Glomerular visceral epithelial cell (primary cell): Measurements from ENCODE around the gene KCNH6.

Experiments used
- DNase-seq: peaks from one replicate; pipeline ENCODE4 v3.0.0-alpha.2; 2016; ENCODE audit errors: extremely low spot score

KCNH6 gene, protein sequence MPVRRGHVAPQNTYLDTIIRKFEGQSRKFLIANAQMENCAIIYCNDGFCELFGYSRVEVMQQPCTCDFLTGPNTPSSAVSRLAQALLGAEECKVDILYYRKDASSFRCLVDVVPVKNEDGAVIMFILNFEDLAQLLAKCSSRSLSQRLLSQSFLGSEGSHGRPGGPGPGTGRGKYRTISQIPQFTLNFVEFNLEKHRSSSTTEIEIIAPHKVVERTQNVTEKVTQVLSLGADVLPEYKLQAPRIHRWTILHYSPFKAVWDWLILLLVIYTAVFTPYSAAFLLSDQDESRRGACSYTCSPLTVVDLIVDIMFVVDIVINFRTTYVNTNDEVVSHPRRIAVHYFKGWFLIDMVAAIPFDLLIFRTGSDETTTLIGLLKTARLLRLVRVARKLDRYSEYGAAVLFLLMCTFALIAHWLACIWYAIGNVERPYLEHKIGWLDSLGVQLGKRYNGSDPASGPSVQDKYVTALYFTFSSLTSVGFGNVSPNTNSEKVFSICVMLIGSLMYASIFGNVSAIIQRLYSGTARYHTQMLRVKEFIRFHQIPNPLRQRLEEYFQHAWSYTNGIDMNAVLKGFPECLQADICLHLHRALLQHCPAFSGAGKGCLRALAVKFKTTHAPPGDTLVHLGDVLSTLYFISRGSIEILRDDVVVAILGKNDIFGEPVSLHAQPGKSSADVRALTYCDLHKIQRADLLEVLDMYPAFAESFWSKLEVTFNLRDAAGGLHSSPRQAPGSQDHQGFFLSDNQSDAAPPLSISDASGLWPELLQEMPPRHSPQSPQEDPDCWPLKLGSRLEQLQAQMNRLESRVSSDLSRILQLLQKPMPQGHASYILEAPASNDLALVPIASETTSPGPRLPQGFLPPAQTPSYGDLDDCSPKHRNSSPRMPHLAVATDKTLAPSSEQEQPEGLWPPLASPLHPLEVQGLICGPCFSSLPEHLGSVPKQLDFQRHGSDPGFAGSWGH

GRCh38 chr17:63523253-63523855, at the start of gene KCNH6:
Gene KCNH6 (plus strand): TSS chr17:63523358. CDS start chr17:63523414, 56 bp downstream.
- DNase-seq, result no peak

DNA sequence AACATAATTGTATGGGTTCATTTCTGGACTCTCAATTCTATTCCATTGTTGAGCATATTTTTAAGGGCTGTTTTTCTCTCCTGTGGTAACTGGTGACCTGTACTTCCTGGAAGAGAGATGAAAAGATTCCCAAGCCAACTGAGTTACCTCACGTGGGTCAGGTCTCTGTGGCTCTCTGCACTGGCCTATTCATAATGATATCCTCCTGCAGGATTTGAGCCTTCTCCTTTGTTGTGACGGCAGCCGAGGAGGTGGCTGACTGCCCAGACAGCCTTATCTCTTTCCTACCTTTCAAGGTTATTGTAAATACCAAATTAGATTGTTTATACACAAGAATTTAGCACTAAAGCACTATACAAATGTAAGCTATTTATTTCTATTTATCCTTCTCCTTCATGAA, 49.0 kb upstream of the KCNH6 start:
- DNase-seq, result no peak

GRCh38 chr17:63474586-63475460, 48.3 kb upstream of the KCNH6 start:
- no peak for DNase-seq

DNA sequence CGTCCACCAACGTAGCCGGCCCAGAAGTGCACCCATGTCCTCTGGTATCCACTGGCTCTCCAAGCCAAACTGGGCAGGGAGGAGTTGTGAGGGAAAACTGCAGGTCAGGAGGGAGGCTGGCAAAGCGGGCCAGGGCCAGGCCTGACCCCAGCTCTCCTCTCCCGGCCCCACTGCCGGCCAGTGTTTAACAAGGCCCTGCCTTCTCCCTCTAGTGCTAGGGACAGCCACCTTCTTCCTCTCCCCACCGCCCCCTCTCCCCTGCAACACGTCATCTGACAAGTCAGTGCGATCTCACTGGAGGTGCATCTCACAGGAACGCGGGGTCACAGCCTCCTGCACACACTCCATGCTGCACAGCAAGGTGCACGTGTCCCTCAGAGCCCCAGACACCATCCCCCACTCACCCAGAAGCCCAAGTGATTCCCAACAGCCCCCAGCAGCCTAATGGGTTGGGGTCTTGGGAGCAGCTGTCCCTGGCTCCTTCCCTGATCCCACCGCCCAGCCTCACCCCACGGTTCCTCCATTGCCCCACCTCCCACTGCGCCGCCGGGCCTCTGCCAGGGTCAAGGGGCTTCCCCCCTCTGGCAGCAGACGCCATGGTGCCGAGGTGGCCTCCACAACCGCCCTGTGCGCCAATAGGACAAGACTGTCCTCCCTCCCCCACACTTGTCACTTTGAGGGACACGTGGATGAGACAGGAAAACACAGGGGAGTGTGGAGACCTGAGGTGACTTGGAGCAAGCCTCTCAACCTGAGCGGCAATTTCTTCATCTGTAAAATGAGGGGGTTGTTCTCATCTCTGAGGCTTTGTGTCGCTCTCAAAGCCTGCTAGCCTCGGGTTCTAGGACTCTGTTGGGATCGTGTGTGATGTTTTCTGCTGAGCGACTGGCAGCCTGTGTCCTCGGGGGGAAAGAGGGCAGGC, 47.4 kb upstream of the KCNH6 start:
- no peak for DNase-seq

DNA sequence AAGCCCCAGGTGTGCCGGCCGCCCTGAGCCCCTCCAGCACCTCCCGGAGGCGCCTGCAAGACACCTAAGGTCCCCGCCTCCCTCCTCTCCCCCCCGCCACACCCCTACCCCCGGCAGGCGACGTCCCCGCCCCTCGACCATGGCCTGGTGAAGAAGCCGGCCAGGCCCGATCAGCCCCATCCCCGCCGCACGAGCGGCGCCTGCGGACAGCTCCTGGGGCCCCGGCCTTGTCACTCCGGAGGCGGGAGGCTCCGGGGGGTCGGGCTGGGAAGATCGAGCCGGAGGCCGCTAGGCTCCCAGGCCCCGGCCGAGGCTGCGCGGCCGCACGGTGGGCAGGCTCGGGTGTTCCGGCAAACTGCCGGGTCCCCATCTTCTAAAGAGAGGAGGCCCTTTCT, 46.7 kb upstream of the KCNH6 start:
- DNase-seq, result peak; percentile 16

DNA sequence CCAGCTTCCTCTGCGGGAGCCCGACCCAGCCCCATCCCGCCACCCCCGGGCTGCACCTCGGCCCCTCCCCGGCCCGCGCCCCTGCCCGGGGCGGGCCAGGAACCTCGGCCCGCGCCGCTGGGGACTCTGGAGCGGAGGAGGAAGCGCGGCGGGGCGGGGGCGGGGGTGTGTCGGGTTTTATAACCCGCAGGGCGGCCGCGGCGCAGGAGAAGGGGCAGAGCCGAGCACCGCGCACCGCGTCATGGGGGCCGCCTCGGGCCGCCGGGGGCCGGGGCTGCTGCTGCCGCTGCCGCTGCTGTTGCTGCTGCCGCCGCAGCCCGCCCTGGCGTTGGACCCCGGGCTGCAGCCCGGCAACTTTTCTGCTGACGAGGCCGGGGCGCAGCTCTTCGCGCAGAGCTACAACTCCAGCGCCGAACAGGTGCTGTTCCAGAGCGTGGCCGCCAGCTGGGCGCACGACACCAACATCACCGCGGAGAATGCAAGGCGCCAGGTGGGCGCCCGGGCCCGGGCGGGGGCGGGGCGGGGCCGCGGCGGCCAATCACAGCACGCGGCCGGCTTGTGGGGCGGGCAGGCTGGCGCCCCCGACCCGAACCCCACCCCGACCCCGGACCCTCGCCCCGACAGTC, 46.2 kb upstream of the KCNH6 start, which contains the start of gene ACE:
Gene ACE, plus strand, starts transcription at position 208 of the 626 bp plus-strand sequence. Its CDS starts 34 bp downstream, at position 242.
- peak; percentile 30 for DNase-seq

DNA sequence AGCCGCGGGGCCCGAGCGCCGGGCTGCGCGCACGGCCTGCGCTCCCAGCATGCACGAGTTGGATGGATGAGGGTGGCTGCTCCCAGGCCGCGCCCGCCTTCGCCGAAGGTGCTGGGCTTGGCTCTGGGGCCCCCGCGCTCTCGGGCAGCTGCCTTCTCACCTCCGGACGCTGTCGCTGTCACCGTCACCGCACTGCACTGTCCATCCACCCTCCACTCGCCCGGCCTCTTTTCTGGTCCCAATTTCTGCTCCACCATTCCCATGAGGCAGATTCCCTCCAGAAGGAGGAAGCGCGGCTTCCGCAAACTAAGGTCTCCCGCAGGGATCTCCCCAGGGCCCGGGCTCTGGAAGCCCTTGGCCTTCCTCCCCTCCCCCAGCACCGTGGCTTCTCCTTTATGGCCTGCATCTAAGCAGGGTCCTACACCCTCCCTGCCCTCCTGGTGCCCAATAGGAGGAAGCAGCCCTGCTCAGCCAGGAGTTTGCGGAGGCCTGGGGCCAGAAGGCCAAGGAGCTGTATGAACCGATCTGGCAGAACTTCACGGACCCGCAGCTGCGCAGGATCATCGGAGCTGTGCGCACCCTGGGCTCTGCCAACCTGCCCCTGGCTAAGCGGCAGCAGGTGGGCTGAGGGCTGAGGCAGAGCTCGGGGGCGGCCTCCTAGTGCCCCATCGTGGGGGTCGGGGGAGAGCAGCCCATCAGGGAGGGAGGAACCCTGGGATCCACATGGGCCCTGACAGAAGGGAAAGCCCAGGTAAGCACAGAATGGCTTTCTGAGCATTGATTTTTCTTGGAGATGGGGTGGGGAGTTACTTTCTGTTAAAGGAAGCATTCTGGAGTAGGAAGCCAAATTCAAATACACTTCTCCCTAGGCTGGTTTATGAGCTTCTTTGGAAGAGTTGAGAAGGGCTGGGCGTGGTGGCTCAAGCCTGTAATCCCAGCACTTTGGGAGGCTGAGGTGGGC, 45.4 kb upstream of the KCNH6 start:
- DNase-seq, result no peak

- DNase-seq, result peak; percentile 81
Observed at GRCh38 chr17:63478814-63479494, 44.2 kb upstream of the KCNH6 start.

DNA sequence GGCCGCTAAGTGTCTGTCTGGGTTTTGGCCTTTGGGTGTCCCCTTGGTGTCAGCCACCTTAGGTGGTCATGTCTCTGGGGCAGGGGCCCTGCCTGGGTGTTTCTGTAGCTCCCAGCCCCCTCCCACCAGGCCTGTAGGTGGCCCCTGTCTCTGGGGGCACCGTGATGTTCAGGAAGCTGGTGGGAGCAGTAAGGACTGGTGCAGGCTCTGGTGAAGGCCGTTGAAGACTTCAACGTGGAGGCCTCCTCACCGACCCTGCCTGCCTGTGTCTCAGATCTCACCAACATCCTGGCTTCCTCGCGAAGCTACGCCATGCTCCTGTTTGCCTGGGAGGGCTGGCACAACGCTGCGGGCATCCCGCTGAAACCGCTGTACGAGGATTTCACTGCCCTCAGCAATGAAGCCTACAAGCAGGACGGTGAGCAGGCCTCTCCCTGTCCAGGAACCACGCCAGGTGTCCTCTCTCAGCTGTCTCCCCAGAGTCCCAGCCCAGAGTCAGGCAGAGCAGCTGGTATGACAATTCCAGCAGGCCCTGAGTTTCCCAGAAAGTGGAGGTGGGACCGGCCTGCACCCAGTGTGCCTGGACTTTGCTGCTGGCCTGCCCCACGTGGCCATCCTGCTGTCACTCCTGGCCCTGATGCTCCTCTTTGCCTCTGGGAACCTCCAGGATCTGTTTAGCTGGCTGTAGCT, 43.5 kb upstream of the KCNH6 start:
- DNase-seq, result no peak

GRCh38 chr17:63480192-63480784, 42.9 kb upstream of the KCNH6 start:
- DNase-seq, result no peak

GRCh38 chr17:63480826-63481487, 42.2 kb upstream of the KCNH6 start:
- DNase-seq, result no peak

- no peak for DNase-seq
Observed at GRCh38 chr17:63481488-63481870, 41.7 kb upstream of the KCNH6 start.

GRCh38 chr17:63482509-63482908, 40.6 kb upstream of the KCNH6 start:
- no peak for DNase-seq

GRCh38 chr17:63483038-63483437, 40.1 kb upstream of the KCNH6 start:
- DNase-seq, result no peak

DNA sequence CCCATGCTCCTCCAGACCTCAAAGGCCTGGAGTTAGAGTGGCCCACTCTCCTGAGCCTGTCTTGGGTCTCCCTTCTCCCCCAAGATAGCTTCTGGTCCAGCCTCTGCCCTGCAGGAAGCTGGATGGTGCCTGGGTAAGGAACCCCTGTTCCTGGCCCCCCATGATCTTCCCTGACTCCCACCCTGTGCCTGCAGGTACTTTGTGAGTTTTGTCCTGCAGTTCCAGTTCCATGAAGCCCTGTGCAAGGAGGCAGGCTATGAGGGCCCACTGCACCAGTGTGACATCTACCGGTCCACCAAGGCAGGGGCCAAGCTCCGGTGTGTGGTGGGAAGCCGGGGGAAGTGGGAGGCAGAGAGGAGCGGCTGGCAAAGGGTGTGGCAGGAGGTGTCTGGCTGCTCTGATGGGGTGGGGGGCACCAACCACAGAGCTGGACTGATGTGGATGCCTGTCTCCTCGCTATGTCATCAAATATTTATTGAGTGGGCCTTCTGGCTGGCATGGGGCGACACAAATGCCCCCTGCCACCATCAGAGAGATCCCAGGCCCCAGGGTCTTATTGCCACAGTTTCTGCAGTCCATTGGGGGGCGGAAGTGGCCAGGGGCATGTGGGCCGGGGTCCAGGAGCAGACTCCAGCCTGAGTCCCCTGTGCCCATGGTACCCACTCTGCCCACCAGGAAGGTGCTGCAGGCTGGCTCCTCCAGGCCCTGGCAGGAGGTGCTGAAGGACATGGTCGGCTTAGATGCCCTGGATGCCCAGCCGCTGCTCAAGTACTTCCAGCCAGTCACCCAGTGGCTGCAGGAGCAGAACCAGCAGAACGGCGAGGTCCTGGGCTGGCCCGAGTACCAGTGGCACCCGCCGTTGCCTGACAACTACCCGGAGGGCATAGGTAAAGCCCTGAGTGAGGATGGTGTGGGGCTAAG, 39.2 kb upstream of the KCNH6 start:
- DNase-seq, result no peak
